ENCODE results near the gene SEC22B.
"Not testable (repeated sequence)": the region's sequence is repeated elsewhere in the genome, so short reads cannot be mapped to it uniquely, and the experiment has no call there.

The SEC22B gene

GRCh38 chr1:120149420-120150059, 26.8 kb downstream of the SEC22B start:
- not testable (repeated sequence) for DNase-seq (ENCODE audit: low spot score); FAIRE-seq

GRCh38 chr1:120145806-120146205, 30.5 kb downstream of the SEC22B start:
- FAIRE-seq; DNase-seq (ENCODE audit: low spot score): not testable (repeated sequence)

GRCh38 chr1:120144626-120145025, 31.7 kb downstream of the SEC22B start:
- FAIRE-seq; DNase-seq (ENCODE audit: low spot score): not testable (repeated sequence)

- FAIRE-seq; DNase-seq (ENCODE audit: low spot score): not testable (repeated sequence)
Measured at GRCh38 chr1:120144169-120144568, 32.2 kb downstream of the SEC22B start.

GRCh38 chr1:120143334-120143733, 33.0 kb downstream of the SEC22B start:
- FAIRE-seq; DNase-seq (ENCODE audit: low spot score): not testable (repeated sequence)

GRCh38 chr1:120142512-120143263, 33.6 kb downstream of the SEC22B start:
- FAIRE-seq = not testable (repeated sequence)

GRCh38 chr1:120141865-120142264, 34.5 kb downstream of the SEC22B start:
- not testable (repeated sequence) for FAIRE-seq; DNase-seq (ENCODE audit: low spot score)

More at GRCh38 chr1:120142512-120143263, 33.6 kb downstream of the SEC22B start:
- peak; percentile 23 for DNase-seq (ENCODE audit: low spot score)

- not testable (repeated sequence) for FAIRE-seq; DNase-seq (ENCODE audit: low spot score)
Measured at GRCh38 chr1:120140656-120141265, 35.6 kb downstream of the SEC22B start.

GRCh38 chr1:120136086-120136485, 40.2 kb downstream of the SEC22B start:
- not testable (repeated sequence) for FAIRE-seq; DNase-seq (ENCODE audit: low spot score)

- DNase-seq (ENCODE audit: low spot score); FAIRE-seq: not testable (repeated sequence)
Measured at GRCh38 chr1:120133928-120134325, 42.4 kb downstream of the SEC22B start.

- DNase-seq (ENCODE audit: low spot score) = no peak
- no peak for FAIRE-seq
Measured at GRCh38 chr1:120133228-120133927, 42.9 kb downstream of the SEC22B start.

- FAIRE-seq; DNase-seq (ENCODE audit: low spot score): not testable (repeated sequence)
Measured at GRCh38 chr1:120132406-120132763, 43.9 kb downstream of the SEC22B start.

GRCh38 chr1:120131611-120132405, 44.5 kb downstream of the SEC22B start:
- FAIRE-seq; DNase-seq (ENCODE audit: low spot score): not testable (repeated sequence)

GRCh38 chr1:120127921-120128320, 48.4 kb downstream of the SEC22B start:
- DNase-seq (ENCODE audit: low spot score); FAIRE-seq: not testable (repeated sequence)

GRCh38 chr1:120126216-120126615, 50.1 kb downstream of the SEC22B start:
- FAIRE-seq; DNase-seq (ENCODE audit: low spot score): not testable (repeated sequence)

GRCh38 chr1:120124628-120125027, 51.7 kb downstream of the SEC22B start:
- FAIRE-seq; DNase-seq (ENCODE audit: low spot score): not testable (repeated sequence)

- not testable (repeated sequence) for FAIRE-seq; DNase-seq (ENCODE audit: low spot score)
Measured at GRCh38 chr1:120123813-120124510, 52.4 kb downstream of the SEC22B start.

- not testable (repeated sequence) for FAIRE-seq
Measured at GRCh38 chr1:120122262-120122893, 53.9 kb downstream of the SEC22B start.

GRCh38 chr1:120121830-120122229, 54.5 kb downstream of the SEC22B start:
- not testable (repeated sequence) for FAIRE-seq; DNase-seq (ENCODE audit: low spot score)

More at GRCh38 chr1:120122262-120122893, 53.9 kb downstream of the SEC22B start:
- not testable (repeated sequence) for DNase-seq (ENCODE audit: low spot score)
